PC-9 (cell line): Measurements from ENCODE around the gene CHKA. TPM values are rescaled to one million over a fixed set of nuclear protein-coding genes. Genes with fewer than 3 reads are reported as not detected.

Experiments used
- BruUV-seq: library from RNA; stranded (reverse); fragments of 400-500 nt; replicated peaks from 2 replicates; lab custom pipeline; 2021; lab: Mats Ljungman, UMichigan
- CTCF ChIA-PET: fragments of 300-600 bp; sonication (Branson Sonifier 250); formaldehyde crosslinking; loops from one replicate; lab custom pipeline; 2022; ENCODE audit warnings: antibody characterized with exemption; lab: Charles Lee
- POLR2A ChIA-PET: fragments of 300-600 bp; sonication (Branson Sonifier 250); formaldehyde crosslinking; loops from one replicate; lab custom pipeline; 2022; ENCODE audit warnings: antibody characterized with exemption; ENCODE audit not compliant: unreplicated experiment; lab: Charles Lee
- DNase-seq, 2 experiments: peaks; one replicate each; pipeline versions ENCODE4 v3.0.0 to v3.0.0-alpha.2; 2015 to 2022; ENCODE audit warnings: mixed read lengths in 1 of 2
- H2AFZ ChIP-seq: fragments of 200-600 bp; sonication (generic); 2 replicates; pipeline ENCODE4 v1.8.1; 2017; ENCODE audit warnings: antibody characterized with exemption
- H3F3A ChIP-seq: fragments of 200-600 bp; sonication (generic); 2 replicates; pipeline ENCODE4 v1.8.1; 2017; ENCODE audit warnings: antibody characterized with exemption, mild to moderate bottlenecking, low read depth; ENCODE audit not compliant: insufficient read depth
- H3K27ac ChIP-seq: fragments of 200-600 bp; sonication (generic); 2 replicates; pipeline ENCODE4 v1.6.1; 2016; ENCODE audit warnings: mixed run types
- H3K27me3 ChIP-seq: fragments of 200-600 bp; sonication (generic); 2 replicates; pipeline ENCODE4 v1.6.1; 2016; ENCODE audit warnings: low read depth, mixed run types; ENCODE audit not compliant: insufficient read depth
- H3K36me3 ChIP-seq: fragments of 200-600 bp; sonication (generic); 2 replicates; pipeline ENCODE4 v1.6.1; 2016; ENCODE audit warnings: low read depth, mixed run types
- H3K4me1 ChIP-seq: fragments of 200-600 bp; sonication (generic); replicated peaks from 2 replicates; pipeline ENCODE4 v1.6.1; 2016; ENCODE audit warnings: mixed run types; ENCODE audit not compliant: insufficient read depth
- H3K4me2 ChIP-seq: fragments of 200-600 bp; sonication (generic); 2 replicates; pipeline ENCODE4 v1.6.1; 2017; ENCODE audit warnings: mixed run types
- H3K4me3 ChIP-seq: fragments of 200-600 bp; sonication (generic); 2 replicates; pipeline ENCODE4 v1.6.1; 2016; ENCODE audit warnings: mixed run types
- H3K79me2 ChIP-seq: fragments of 200-600 bp; sonication (generic); 2 replicates; pipeline ENCODE4 v1.6.1; 2017; ENCODE audit warnings: low read depth, mixed run types
- H3K9me2 ChIP-seq: fragments of 200-600 bp; sonication (generic); 2 replicates; pipeline ENCODE4 v1.8.1; 2017; ENCODE audit warnings: mild to moderate bottlenecking; ENCODE audit not compliant: insufficient read depth
- H3K9me3 ChIP-seq: fragments of 200-600 bp; sonication (generic); 2 replicates; pipeline ENCODE4 v1.8.1; 2016; ENCODE audit warnings: low read depth; ENCODE audit not compliant: insufficient read depth
- H4K20me1 ChIP-seq: fragments of 200-600 bp; sonication (generic); 2 replicates; pipeline ENCODE4 v1.8.1; 2017; ENCODE audit not compliant: insufficient read depth
- CTCF ChIP-seq: fragments of 200-600 bp; sonication (generic); conservative IDR thresholded peaks from 2 replicates; pipeline ENCODE4 v1.6.1; 2017; ENCODE audit warnings: mixed run types, antibody characterized with exemption, mild to moderate bottlenecking, moderate library complexity
- EZH2 ChIP-seq: fragments of 200-600 bp; sonication (generic); IDR thresholded peaks from 2 replicates; pipeline ENCODE4 v1.8.0; 2017; ENCODE audit warnings: antibody characterized with exemption, low read depth
- intact Hi-C: fragments of 100-400 bp; cut with micrococcal nuclease; formaldehyde crosslinking; loops from one replicate; pipeline ENCODE4 v1.10.0; 2022; ENCODE audit not compliant: unreplicated experiment
- total RNA-seq: library from RNA; stranded (reverse); gene quantifications from 2 replicates; pipeline ENCODE4 v1.2.3, GENCODE V29; 2021

Gene CHKA
- total RNA-seq, 1 experiment from 2014 or later: 90.5 TPM

- POLR2A ChIA-PET: no interaction called here
- Histone ChIP-seq H3K9me3 (no peaks in the 10 kb centered on the region), H3K27me3 (no peaks in the 10 kb centered on the region), H3F3A (peaks cover 30% of the 10 kb centered on the region; the same call in 1 of the 2 replicates), H4K20me1 (no peaks in the 10 kb centered on the region), H2AFZ (no peak overlapping the region), H3K36me3 (0 out of 2 replicates have a peak, but pooled peaks cover 6% of the 10 kb centered on the region), H3K9me2 (no peaks in the 10 kb centered on the region), H3K4me2 (no peak overlapping the region), H3K27ac (no peak overlapping the region), H3K79me2 (no peaks in the 10 kb centered on the region), H3K4me3 (no peak overlapping the region), H3K4me1 (peaks cover 15% of the 10 kb centered on the region)
- BruUV-seq: no TSS peak
- CTCF ChIA-PET: no interaction called here
- intact Hi-C loops: loop anchor here (10.0 kb wide), 1 partner anchor 54 kb away; no protein-coding TSS in a partner anchor
- no peak for DNase-seq
- TF ChIP-seq CTCF (no peak), EZH2 (no peak)
These were observed 38.0 kb upstream of the CHKA start for GRCh38 chr11:68159161-68159560.

- Histone ChIP-seq H3K79me2 (no peaks in the 10 kb centered on the region), H2AFZ (no peak overlapping the region), H3F3A (peaks cover 30% of the 10 kb centered on the region; the same call in 1 of the 2 replicates), H3K4me1 (peaks cover 15% of the 10 kb centered on the region), H3K4me3 (no peak overlapping the region), H3K4me2 (no peak overlapping the region), H3K27me3 (no peaks in the 10 kb centered on the region), H3K27ac (no peak overlapping the region), H3K36me3 (0 out of 2 replicates have a peak, but pooled peaks cover 6% of the 10 kb centered on the region), H3K9me3 (no peaks in the 10 kb centered on the region), H4K20me1 (no peaks in the 10 kb centered on the region), H3K9me2 (no peaks in the 10 kb centered on the region)
- POLR2A ChIA-PET: no interaction called here
- no TSS peak for BruUV-seq
- TF ChIP-seq CTCF (no peak), EZH2 (no peak)
- CTCF ChIA-PET: no interaction called here
- no peak for DNase-seq
- intact Hi-C loops: loop anchor here (10.0 kb wide), 1 partner anchor 54 kb away; no protein-coding TSS in a partner anchor
These were observed 37.4 kb upstream of the CHKA start for GRCh38 chr11:68158580-68158979.

GRCh38 chr11:68153742-68154141 lies 32.6 kb upstream of the CHKA start:
- POLR2A ChIA-PET: no interaction called here
- no peaks in the 10 kb centered on the region for H4K20me1 ChIP-seq
- no peaks in the 10 kb centered on the region for H3K9me2 ChIP-seq
- 0 out of 2 replicates have a peak, but pooled peaks cover 2% of the 10 kb centered on the region for H3K36me3 ChIP-seq
- CTCF ChIA-PET: no interaction called here
- no peak overlapping the region for H2AFZ ChIP-seq
- H3K4me3 ChIP-seq: no peak overlapping the region
- no peaks in the 10 kb centered on the region for H3K9me3 ChIP-seq
- TF ChIP-seq EZH2 (no peak), CTCF (no peak)
- peaks cover 25% of the 10 kb centered on the region for H3K4me1 ChIP-seq
- DNase-seq: no peak
- H3K27ac ChIP-seq: no peak overlapping the region
- H3K79me2 ChIP-seq: no peaks in the 10 kb centered on the region
- no peak overlapping the region for H3K4me2 ChIP-seq
- peaks cover 29% of the 10 kb centered on the region for H3F3A ChIP-seq
- intact Hi-C loops: loop anchor here (10.0 kb wide), 1 partner anchor 49 kb away; no protein-coding TSS in a partner anchor
- no peaks in the 10 kb centered on the region for H3K27me3 ChIP-seq
- BruUV-seq: no TSS peak
